HepG2 (cell line): ENCODE results near the gene SMLR1. TPM values are rescaled to one million over a fixed set of nuclear protein-coding genes. Genes with fewer than 3 reads are reported as not detected.
A peak's percentile ranks its signal among the peaks of the same experiment; 100 is the strongest.

Experiments
- PCBP1 ChIP-seq: fragments of 200-400 bp; formaldehyde crosslinking; IDR thresholded peaks from 2 replicates; pipeline ENCODE4 v1.6.1; 2017; ENCODE audit warnings: mild to moderate bottlenecking, low read depth, low read length, borderline replicate concordance
- SMYD3 ChIP-seq: sonication (generic); formaldehyde crosslinking; IDR thresholded peaks from 2 replicates; pipeline ENCODE4 v1.8.1; 2023; ENCODE audit warnings: mild to moderate bottlenecking, missing genetic modification reagents
- SNAPC2 ChIP-seq: sonication (generic); formaldehyde crosslinking; IDR thresholded peaks from 2 replicates; pipeline ENCODE4 v1.8.1; 2022; ENCODE audit warnings: mild to moderate bottlenecking, missing genetic modification reagents
- ZNF12 ChIP-seq: sonication (generic); formaldehyde crosslinking; IDR thresholded peaks from 2 replicates; pipeline ENCODE4 v1.5.0; 2020; ENCODE audit warnings: missing genetic modification reagents
- ZNF451 ChIP-seq: sonication (generic); formaldehyde crosslinking; IDR thresholded peaks from 2 replicates; pipeline ENCODE4 v1.5.0; 2020; ENCODE audit warnings: mild to moderate bottlenecking, missing genetic modification reagents
- ZNF563 ChIP-seq: sonication (generic); formaldehyde crosslinking; IDR thresholded peaks from 2 replicates; pipeline ENCODE4 v1.8.0; 2022; ENCODE audit warnings: mild to moderate bottlenecking, moderate library complexity, missing genetic modification reagents
- ZNF775 ChIP-seq: sonication (generic); formaldehyde crosslinking; IDR thresholded peaks from 2 replicates; pipeline ENCODE4 v1.4.0; 2020; ENCODE audit warnings: missing genetic modification reagents, mild to moderate bottlenecking, moderate library complexity, borderline replicate concordance
- polyA plus RNA-seq, 8 experiments: library from polyadenylated mRNA; depleted of rRNA in 3 of 8; stranded (reverse) in 7 of 8; unstranded in 1 of 8; fragments of >200 nt; fragmentation: Illumina TruSeq in 4 of 8; extraction: Trizol in 4 of 8; gene quantifications; 2 replicates each; pipeline versions ENCODE4 v1.2.1 to v1.2.3, GENCODE V29; 2011 to 2016; ENCODE audit warnings: low read depth in 4 of 8, missing spikeins in 1 of 8, mixed read lengths in 1 of 8; ENCODE audit not compliant: insufficient read depth in 1 of 8
- total RNA-seq, 5 experiments: library from RNA; depleted of rRNA; stranded (reverse); fragments of >200 nt; fragmentation: Illumina TruSeq; extraction: Trizol; gene quantifications; 2 replicates each; pipeline ENCODE4 v1.2.3, GENCODE V29; 2016; ENCODE audit warnings: low read depth in 1 of 5
- TF ChIP-seq, protein P1 (sequence below): sonication (generic); formaldehyde crosslinking; IDR thresholded peaks from 2 replicates; pipeline ENCODE4 v1.5.1; 2020; ENCODE audit warnings: missing genetic modification reagents, mild to moderate bottlenecking, borderline replicate concordance
- TF ChIP-seq, protein P2 (sequence below), 2 experiments: sonication (generic) in 1 of 2; formaldehyde crosslinking in 1 of 2; IDR thresholded peaks; 2 replicates each; pipeline versions ENCODE4 v1.4.0 to v1.6.1; 2018 to 2020; ENCODE audit warnings: missing genetic modification reagents in 2 of 2, borderline replicate concordance in 1 of 2, low read depth in 1 of 2, mild to moderate bottlenecking in 1 of 2, missing biosample characterization in 1 of 2
- TF ChIP-seq, protein P3 (sequence below): sonication (generic); formaldehyde crosslinking; IDR thresholded peaks from 2 replicates; pipeline ENCODE4 v1.5.0; 2020; ENCODE audit warnings: mild to moderate bottlenecking, missing genetic modification reagents, moderate library complexity
- TF ChIP-seq, protein P4 (sequence below): sonication (generic); formaldehyde crosslinking; IDR thresholded peaks from 2 replicates; pipeline ENCODE4 v1.4.0; 2020; ENCODE audit warnings: missing genetic modification reagents, mild to moderate bottlenecking, borderline replicate concordance

SMLR1 gene
- total and polyA plus RNA-seq, 2 of the 13 experiments (the other 11 are each of a cell fraction or from before 2014, with no cell fraction given): 41.8 to 104 TPM

DNA sequence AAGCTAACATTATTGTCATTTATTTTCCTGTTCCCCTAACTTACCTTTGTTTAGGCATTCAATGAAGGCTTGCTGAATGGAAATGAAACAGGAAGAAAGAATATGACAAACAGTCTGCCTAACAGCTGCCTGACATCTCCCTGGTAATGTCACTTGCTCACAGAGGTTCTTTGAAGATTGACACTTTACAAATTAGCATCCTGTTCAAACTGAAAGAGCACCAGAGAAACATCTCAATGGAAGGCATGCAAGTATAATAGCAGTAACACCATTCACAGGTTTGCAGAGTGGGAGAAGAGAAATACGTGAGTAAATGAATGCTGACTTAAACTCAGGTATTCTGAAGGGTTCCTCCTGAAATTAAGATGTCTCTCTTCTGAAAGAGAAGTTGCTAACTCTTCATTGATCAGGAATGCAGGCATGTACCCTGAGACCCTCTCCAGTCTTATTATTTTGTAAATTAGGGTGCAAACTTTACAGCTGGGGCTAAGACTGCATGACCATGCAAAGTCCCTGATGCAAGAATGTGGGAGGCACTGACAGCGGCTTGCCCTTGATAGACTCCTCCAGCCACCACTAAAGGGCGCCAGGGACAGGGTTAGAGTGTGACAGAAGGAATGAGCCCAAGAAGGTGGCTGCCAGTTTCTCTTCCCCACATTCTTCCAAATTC is 1.3 kb upstream of the SMLR1 start (continued):
- TF ChIP-seq, protein P1, sequence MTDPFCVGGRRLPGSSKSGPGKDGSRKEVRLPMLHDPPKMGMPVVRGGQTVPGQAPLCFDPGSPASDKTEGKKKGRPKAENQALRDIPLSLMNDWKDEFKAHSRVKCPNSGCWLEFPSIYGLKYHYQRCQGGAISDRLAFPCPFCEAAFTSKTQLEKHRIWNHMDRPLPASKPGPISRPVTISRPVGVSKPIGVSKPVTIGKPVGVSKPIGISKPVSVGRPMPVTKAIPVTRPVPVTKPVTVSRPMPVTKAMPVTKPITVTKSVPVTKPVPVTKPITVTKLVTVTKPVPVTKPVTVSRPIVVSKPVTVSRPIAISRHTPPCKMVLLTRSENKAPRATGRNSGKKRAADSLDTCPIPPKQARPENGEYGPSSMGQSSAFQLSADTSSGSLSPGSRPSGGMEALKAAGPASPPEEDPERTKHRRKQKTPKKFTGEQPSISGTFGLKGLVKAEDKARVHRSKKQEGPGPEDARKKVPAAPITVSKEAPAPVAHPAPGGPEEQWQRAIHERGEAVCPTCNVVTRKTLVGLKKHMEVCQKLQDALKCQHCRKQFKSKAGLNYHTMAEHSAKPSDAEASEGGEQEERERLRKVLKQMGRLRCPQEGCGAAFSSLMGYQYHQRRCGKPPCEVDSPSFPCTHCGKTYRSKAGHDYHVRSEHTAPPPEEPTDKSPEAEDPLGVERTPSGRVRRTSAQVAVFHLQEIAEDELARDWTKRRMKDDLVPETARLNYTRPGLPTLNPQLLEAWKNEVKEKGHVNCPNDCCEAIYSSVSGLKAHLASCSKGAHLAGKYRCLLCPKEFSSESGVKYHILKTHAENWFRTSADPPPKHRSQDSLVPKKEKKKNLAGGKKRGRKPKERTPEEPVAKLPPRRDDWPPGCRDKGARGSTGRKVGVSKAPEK (CRISPR knock-in tag): no peak
- TF ChIP-seq ZNF775 (no peak), PCBP1 (no peak), ZNF563 (no peak), ZNF451 (CRISPR knock-in tag) (no peak), SNAPC2 (CRISPR knock-in tag) (0 out of 2 replicates have a peak, but pooled peaks have one; percentile 22), ZNF12 (CRISPR knock-in tag) (no peak), SMYD3 (CRISPR knock-in tag) (0 out of 2 replicates have a peak, but pooled peaks have one; percentile 31)
- TF ChIP-seq, protein P2, sequence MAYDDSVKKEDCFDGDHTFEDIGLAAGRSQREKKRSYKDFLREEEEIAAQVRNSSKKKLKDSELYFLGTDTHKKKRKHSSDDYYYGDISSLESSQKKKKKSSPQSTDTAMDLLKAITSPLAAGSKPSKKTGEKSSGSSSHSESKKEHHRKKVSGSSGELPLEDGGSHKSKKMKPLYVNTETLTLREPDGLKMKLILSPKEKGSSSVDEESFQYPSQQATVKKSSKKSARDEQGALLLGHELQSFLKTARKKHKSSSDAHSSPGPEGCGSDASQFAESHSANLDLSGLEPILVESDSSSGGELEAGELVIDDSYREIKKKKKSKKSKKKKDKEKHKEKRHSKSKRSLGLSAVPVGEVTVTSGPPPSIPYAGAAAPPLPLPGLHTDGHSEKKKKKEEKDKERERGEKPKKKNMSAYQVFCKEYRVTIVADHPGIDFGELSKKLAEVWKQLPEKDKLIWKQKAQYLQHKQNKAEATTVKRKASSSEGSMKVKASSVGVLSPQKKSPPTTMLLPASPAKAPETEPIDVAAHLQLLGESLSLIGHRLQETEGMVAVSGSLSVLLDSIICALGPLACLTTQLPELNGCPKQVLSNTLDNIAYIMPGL (CRISPR knock-in tag; IDR thresholded peaks at IDR 0.05; ENCODE audit: borderline replicate concordance in 1 of 2, low read depth in 1 of 2): 0 out of 4 replicates have a peak, but pooled peaks of 1 of the 2 experiments have one; percentile 35
- TF ChIP-seq, protein P3, sequence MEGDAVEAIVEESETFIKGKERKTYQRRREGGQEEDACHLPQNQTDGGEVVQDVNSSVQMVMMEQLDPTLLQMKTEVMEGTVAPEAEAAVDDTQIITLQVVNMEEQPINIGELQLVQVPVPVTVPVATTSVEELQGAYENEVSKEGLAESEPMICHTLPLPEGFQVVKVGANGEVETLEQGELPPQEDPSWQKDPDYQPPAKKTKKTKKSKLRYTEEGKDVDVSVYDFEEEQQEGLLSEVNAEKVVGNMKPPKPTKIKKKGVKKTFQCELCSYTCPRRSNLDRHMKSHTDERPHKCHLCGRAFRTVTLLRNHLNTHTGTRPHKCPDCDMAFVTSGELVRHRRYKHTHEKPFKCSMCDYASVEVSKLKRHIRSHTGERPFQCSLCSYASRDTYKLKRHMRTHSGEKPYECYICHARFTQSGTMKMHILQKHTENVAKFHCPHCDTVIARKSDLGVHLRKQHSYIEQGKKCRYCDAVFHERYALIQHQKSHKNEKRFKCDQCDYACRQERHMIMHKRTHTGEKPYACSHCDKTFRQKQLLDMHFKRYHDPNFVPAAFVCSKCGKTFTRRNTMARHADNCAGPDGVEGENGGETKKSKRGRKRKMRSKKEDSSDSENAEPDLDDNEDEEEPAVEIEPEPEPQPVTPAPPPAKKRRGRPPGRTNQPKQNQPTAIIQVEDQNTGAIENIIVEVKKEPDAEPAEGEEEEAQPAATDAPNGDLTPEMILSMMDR (CRISPR knock-in tag): peak; percentile 41
- TF ChIP-seq, protein P4, sequence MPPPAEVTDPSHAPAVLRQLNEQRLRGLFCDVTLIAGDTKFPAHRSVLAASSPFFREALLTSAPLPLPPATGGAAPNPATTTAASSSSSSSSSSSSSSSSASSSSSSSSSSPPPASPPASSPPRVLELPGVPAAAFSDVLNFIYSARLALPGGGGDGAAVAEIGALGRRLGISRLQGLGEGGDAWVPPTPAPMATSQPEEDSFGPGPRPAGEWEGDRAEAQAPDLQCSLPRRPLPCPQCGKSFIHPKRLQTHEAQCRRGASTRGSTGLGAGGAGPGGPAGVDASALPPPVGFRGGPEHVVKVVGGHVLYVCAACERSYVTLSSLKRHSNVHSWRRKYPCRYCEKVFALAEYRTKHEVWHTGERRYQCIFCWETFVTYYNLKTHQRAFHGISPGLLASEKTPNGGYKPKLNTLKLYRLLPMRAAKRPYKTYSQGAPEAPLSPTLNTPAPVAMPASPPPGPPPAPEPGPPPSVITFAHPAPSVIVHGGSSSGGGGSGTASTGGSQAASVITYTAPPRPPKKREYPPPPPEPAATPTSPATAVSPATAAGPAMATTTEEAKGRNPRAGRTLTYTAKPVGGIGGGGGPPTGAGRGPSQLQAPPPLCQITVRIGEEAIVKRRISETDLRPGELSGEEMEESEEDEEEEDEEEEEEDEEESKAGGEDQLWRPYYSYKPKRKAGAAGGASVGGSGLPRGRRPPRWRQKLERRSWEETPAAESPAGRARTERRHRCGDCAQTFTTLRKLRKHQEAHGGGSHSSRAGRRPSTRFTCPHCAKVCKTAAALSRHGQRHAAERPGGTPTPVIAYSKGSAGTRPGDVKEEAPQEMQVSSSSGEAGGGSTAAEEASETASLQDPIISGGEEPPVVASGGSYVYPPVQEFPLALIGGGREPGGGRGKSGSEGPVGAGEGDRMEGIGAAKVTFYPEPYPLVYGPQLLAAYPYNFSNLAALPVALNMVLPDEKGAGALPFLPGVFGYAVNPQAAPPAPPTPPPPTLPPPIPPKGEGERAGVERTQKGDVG: peak; percentile 34; the same call in 1 of the 2 replicates
